MCF 10A (cell line): ENCODE results near the gene RASAL1. TPM values are rescaled to one million over a fixed set of nuclear protein-coding genes. Genes with fewer than 3 reads are reported as not detected.

Source experiments
- BruUV-seq: library from RNA; stranded (reverse); fragments of 400-500 nt; replicated peaks from 2 replicates; lab custom pipeline; 2021; lab: Mats Ljungman, UMichigan
- CTCF ChIA-PET: fragments of 300-600 bp; sonication (Branson Sonifier 250); formaldehyde crosslinking; extraction: SDS; loops from one replicate; lab custom pipeline; 2021; ENCODE audit warnings: antibody characterized with exemption, inconsistent platforms; lab: Yijun Ruan, JAX
- POLR2A ChIA-PET: fragments of 300-600, 350-650 bp; sonication (Branson Sonifier 250); formaldehyde crosslinking; extraction: SDS; loops from one replicate; lab custom pipeline; 2020; ENCODE audit warnings: antibody characterized with exemption, inconsistent platforms; lab: Yijun Ruan, JAX
- DNase-seq: peaks from one replicate; pipeline ENCODE4 v3.0.0-alpha.2; 2018; ENCODE audit not compliant: unreplicated experiment
- H3K27ac Mint-ChIP-seq: one replicate; pipeline ENCODE4 v1.8.0; 2022; ENCODE audit warnings: mild to moderate bottlenecking, low read depth, mixed read lengths; ENCODE audit not compliant: unreplicated experiment
- H3K27me3 Mint-ChIP-seq: one replicate; pipeline ENCODE4 v1.8.0; 2022; ENCODE audit warnings: mixed read lengths; ENCODE audit not compliant: insufficient read depth, unreplicated experiment
- H3K36me3 Mint-ChIP-seq: one replicate; pipeline ENCODE4 v1.8.0; 2022; ENCODE audit warnings: mild to moderate bottlenecking, moderate library complexity, mixed read lengths; ENCODE audit not compliant: insufficient read depth, unreplicated experiment
- H3K4me1 Mint-ChIP-seq: one replicate; pipeline ENCODE4 v1.8.0; 2022; ENCODE audit warnings: mixed read lengths; ENCODE audit not compliant: insufficient read depth, unreplicated experiment
- H3K4me3 Mint-ChIP-seq: one replicate; pipeline ENCODE4 v1.8.0; 2022; ENCODE audit warnings: mild to moderate bottlenecking, moderate library complexity, mixed read lengths; ENCODE audit not compliant: unreplicated experiment
- H3K9me3 Mint-ChIP-seq: one replicate; pipeline ENCODE4 v1.8.0; 2022; ENCODE audit warnings: mixed read lengths; ENCODE audit not compliant: unreplicated experiment
- CTCF ChIP-seq: fragments of 200-600 bp; IDR thresholded peaks from one replicate; pipeline ENCODE4 v1.8.0; 2022; ENCODE audit warnings: antibody characterized with exemption, mild to moderate bottlenecking; ENCODE audit not compliant: unreplicated experiment
- intact Hi-C: fragments of 100-400 bp; cut with micrococcal nuclease; formaldehyde crosslinking; loops from 2 replicates; pipeline ENCODE4 v1.14.1; 2022
- total RNA-seq: library from RNA; stranded (reverse); gene quantifications from 2 replicates; pipeline ENCODE4 v1.2.3, GENCODE V29; 2022

RASAL1 gene
- total RNA-seq, 1 experiment from 2014 or later: not detected

GRCh38 chr12:113056631-113057488 lies 78.7 kb downstream of the RASAL1 start, which contains the start of gene DTX1:
DTX1 (plus strand) TSS chr12:113056730; CDS start chr12:113058193, 1,463 bp downstream.
- Mint-ChIP-seq H3K4me3 (no peak within 1 kb of the TSS), H3K4me1 (no peaks in the 10 kb centered on the region), H3K9me3 (no peaks in the 10 kb centered on the region), H3K36me3 (no peaks in the 10 kb centered on the region), H3K27me3 (peaks cover 37% of the 10 kb centered on the region), H3K27ac (no peak within 1 kb of the TSS)
- BruUV-seq: no TSS peak
- CTCF ChIA-PET: interaction anchor here (1.6 kb wide), 1 partner anchor 8 kb away, joined by 8 read pairs; no protein-coding TSS in a partner anchor
- POLR2A ChIA-PET: no interaction called here
- intact Hi-C loops: no loop called here
- DNase-seq: no peak
- TF ChIP-seq CTCF: no peak

DNA sequence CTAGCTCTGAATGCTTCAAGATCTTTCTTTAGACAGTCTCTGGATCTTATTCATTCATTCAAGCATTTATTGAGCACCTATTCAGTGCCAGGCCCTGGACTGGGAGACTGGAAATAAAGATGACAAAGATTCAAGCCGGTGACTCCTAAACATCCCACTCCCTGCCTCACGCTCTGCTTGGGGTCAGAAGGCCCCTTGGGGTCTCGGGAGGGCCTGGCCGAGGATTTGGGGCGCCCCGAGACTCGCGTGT lies 79.3 kb downstream of the RASAL1 start:
- H3K27ac Mint-ChIP-seq: no peak overlapping the region
- BruUV-seq: no TSS peak
- intact Hi-C loops: no loop called here
- POLR2A ChIA-PET: no interaction called here
- TF ChIP-seq CTCF: no peak
- H3K27me3 Mint-ChIP-seq: peaks cover 37% of the 10 kb centered on the region
- no peak overlapping the region for H3K4me3 Mint-ChIP-seq
- no peaks in the 10 kb centered on the region for H3K36me3 Mint-ChIP-seq
- DNase-seq: no peak
- H3K4me1 Mint-ChIP-seq: no peaks in the 10 kb centered on the region
- H3K9me3 Mint-ChIP-seq: no peaks in the 10 kb centered on the region
- CTCF ChIA-PET: no interaction called here

DNA sequence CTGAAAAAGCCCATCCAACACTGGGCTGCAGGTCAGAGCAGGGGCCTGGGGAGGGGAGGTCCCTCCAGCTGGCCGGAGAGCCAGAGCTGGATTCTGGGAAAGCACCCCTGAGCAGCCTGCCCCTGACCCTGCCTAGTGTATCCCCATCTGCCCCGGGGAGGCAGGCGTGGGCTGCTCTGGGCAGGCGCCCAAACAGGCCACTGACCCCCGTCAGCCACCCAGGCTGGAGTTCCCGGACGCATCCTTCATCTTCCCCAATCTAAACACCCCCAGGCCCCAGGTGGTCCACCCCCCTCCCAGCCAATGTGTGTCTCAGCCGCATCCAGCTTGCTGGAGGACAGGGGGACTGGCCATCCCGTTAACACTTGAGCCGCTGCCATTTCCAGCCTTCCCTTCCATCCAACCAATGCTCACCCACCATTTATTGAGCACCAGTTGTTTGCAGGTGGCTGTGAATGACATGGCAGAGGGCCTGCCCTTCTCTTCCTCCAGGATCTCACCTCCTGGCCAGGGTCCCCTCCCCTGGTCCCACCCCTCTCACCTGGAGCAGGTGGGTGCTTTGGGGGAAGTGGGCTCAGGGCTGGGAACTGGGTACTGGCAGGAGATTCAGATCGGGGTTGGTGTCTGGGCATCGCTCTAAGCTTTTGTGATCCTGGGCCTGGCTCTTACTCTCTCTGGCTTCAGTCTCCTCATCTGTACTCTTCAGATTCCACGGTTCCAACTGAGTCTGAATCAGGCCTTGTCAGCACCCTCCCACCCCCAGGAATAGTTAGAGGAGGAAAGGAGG lies 79.8 kb downstream of the RASAL1 start:
- no peaks in the 10 kb centered on the region for H3K9me3 Mint-ChIP-seq
- DNase-seq: no peak
- no TSS peak for BruUV-seq
- H3K36me3 Mint-ChIP-seq: no peaks in the 10 kb centered on the region
- CTCF ChIA-PET: no interaction called here
- no peaks in the 10 kb centered on the region for H3K4me1 Mint-ChIP-seq
- H3K27me3 Mint-ChIP-seq: peaks cover 37% of the 10 kb centered on the region
- POLR2A ChIA-PET: no interaction called here
- H3K4me3 Mint-ChIP-seq: no peak overlapping the region
- no peak overlapping the region for H3K27ac Mint-ChIP-seq
- intact Hi-C loops: no loop called here
- TF ChIP-seq CTCF: no peak

DNA sequence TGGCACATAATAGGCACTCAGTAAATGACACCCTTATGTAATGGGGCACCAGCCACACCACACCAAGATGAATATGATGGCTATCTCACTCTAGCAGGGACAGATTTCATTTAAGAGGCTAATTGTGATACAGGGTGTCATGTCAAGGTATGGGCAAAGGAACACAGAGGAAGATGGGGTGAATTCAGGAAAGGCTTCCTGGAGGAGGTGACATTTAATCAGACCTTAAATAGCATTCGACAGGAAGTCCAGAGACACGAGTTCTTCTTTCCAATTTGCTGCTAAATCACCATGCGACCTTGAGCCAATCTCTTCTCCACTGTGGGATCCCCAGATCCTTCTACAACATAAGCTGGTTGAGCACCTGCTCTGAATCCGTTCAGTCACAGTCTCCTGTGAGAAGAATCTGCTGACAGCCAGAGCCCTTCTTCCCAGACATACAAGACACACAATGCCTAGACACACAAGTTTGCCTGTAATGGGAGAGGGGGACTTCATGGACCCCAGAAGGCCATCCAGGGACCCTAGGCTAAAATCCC lies 80.5 kb downstream of the RASAL1 start:
- Mint-ChIP-seq H3K36me3 (no peaks in the 10 kb centered on the region), H3K9me3 (no peaks in the 10 kb centered on the region), H3K4me1 (no peaks in the 10 kb centered on the region), H3K4me3 (no peak overlapping the region), H3K27me3 (peaks cover 44% of the 10 kb centered on the region), H3K27ac (no peak overlapping the region)
- no peak for TF ChIP-seq CTCF
- ChIA-PET POLR2A (no interaction called here), CTCF (interaction anchor here (0.6 to 0.7 kb wide), 2 partner anchors 273 to 384 kb away, joined by 3 read pairs; no protein-coding TSS in a partner anchor)
- intact Hi-C loops: no loop called here
- no TSS peak for BruUV-seq
- DNase-seq: no peak
